ENCODE measurements around the gene OR5AN1.
"Not testable (repeated sequence)": the region's sequence is repeated elsewhere in the genome, so short reads cannot be mapped to it uniquely, and the experiment has no call there.

Gene OR5AN1, protein sequence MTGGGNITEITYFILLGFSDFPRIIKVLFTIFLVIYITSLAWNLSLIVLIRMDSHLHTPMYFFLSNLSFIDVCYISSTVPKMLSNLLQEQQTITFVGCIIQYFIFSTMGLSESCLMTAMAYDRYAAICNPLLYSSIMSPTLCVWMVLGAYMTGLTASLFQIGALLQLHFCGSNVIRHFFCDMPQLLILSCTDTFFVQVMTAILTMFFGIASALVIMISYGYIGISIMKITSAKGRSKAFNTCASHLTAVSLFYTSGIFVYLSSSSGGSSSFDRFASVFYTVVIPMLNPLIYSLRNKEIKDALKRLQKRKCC

DNA sequence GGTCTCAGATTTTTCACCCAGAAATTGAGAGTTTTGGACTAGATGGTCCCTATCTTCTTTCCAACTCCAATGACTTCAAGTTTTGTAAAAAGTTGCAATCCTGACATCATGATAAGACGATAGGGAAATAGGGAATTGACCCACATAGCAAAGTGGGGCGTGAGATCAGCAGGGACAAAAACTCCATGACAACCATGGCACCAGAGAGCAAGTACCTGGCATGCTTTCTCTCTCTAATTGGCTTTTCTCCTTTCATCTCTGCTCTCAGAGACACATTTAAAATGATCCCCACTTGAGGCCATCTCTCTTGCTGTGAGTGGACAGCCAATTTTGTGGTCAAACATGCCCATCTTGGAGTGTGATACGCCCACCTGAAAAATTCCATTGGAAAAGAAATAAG is at the start of gene OR5AN1:
Gene OR5AN1, plus strand, starts transcription at position 301 of the 400 bp plus-strand sequence. CDS start 5,564 bp downstream, outside the sequence.
- DNase-seq (ENCODE audit: low read depth in 2 of 2), result no peak

DNA sequence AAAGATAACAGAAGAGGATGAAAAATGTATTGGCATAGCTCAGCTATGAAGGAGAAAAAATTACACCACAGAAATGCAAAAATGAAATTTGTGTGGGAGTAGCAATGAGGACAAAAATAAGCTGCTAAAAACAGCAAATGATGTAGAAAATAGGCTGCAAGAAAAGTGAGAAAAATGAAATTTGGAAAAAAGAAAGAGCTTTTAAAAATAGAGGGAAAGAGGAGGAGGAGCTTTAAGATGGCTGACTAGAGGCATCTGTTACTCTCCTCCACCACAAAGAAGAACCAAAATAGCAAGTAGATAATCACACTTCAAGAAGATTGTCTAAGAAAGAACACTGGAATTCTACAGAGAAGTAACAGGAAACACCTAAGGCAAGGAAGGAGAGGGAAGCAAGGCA is 23.7 kb upstream of the OR5AN1 start:
- DNase-seq (ENCODE audit: low read depth in 2 of 2), result no peak

DNA sequence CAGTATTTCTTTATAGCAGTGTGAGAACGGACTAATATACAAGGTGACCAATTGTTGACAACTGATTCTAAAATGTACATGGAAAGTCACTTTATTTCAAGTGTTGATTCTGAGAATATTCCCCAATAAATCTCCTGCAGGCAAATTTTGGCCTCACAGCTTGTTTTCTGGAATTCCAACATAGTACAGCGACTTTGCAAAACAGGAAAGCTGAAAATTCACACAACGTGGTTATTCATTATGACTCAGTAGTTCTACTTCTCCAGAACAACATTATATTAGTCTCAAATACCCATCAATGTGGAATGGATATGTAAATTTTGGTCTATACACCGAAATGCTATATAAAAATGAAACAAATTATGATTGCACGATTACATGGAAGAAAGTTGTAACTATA is 22.5 kb upstream of the OR5AN1 start:
- DNase-seq (ENCODE audit: low read depth in 2 of 2), result no peak

DNA sequence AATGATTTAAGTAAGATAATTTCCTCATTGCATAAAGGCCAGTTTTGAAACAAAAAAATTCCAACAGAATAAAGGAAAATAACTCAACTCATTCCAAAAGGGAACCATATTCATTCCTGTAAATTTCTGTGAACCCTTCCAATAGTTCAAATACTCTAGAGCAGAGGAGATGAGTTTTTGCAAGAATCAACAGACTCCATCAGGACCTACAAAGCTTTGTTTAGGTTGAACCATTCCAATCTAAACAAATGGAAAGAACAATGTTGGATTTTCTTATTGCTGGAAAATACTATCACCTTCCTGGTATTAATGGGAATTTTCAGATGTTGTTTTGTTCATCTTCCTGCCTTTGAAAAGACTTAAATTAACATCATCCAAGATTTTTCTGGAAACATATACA is 21.8 kb upstream of the OR5AN1 start:
- no peak for DNase-seq (ENCODE audit: low read depth in 2 of 2)

DNA sequence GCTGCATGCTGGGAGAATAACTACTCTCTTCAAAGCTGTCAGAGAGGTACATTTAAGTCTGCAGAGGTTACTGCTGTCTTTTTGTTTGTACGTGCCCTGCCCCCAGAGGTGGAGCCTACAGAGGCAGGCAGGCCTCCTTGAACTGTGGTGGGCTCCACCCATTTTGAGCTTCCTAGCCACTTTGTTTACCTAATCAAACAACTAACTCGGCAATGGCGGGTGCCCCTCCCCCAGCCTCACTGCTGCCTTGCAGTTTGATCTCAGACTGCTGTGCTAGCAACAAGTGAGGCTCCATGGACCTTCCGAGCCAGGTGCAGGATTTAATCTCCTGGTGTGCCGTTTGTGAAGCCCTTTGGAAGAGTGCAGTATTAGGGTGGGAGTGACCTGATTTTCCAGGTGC is 9.0 kb upstream of the OR5AN1 start:
- DNase-seq (ENCODE audit: low read depth in 2 of 2), result not testable (repeated sequence)

DNA sequence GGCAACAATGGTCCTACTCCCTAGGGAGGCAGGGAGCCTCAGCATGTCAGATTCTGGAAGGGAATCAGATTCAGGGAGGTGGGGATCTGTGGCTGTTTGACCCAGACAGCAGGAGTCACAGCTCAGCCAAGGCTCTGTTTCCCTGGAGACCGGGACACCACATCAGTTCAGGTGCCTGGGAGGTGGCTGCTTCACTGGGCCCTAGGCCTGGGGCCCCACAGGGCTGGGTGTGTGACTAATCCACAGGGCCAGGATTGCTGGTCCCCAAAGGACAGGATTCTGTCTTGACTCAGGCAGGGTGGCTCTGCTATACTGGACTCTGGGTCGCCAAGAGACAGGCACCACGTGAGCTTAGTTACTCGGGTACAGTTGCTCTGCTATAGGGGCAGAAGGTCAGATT is 3.5 kb upstream of the OR5AN1 start:
- no peak for DNase-seq (ENCODE audit: low read depth in 2 of 2)

DNA sequence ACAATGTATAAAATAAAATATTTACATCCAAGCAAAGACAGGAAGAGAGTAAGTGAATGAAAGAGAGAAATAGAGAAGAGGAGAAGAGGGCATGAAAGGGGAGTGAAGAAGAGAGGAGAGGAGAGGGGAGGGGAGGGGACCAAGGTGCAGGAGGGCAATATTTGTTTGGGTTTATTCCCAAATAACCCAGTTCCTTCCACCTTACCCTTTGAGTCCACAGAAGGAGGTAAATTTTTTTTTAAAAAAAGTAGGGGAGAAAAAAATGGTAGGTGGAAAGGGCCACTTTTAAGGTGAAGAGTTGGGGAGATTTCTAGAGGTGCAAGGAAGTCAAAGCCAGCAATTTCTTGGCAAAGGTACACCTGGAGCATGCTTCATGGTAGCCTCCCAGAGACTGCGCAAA is 2.1 kb upstream of the OR5AN1 start:
- no peak for DNase-seq (ENCODE audit: low read depth in 2 of 2)

DNA sequence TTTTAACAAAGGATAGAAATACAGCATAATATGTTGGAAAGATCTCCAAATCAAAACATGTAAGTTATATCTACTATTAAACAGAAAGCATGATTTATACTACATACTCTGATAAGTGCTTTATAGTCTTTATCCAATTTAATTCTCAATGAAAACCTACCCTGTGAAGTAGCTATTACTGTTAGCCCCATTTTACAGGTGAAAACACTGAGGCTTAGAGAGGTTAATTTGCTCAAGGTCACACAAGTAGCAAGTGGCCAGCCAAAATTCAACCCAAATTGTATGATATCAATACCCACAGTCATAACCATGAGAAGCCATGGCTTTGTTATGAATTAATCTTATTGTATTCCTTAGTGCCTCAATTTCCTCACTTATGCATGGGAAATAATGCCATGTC is 675 bp upstream of the OR5AN1 start:
- DNase-seq (ENCODE audit: low read depth in 2 of 2), result no peak

DNA sequence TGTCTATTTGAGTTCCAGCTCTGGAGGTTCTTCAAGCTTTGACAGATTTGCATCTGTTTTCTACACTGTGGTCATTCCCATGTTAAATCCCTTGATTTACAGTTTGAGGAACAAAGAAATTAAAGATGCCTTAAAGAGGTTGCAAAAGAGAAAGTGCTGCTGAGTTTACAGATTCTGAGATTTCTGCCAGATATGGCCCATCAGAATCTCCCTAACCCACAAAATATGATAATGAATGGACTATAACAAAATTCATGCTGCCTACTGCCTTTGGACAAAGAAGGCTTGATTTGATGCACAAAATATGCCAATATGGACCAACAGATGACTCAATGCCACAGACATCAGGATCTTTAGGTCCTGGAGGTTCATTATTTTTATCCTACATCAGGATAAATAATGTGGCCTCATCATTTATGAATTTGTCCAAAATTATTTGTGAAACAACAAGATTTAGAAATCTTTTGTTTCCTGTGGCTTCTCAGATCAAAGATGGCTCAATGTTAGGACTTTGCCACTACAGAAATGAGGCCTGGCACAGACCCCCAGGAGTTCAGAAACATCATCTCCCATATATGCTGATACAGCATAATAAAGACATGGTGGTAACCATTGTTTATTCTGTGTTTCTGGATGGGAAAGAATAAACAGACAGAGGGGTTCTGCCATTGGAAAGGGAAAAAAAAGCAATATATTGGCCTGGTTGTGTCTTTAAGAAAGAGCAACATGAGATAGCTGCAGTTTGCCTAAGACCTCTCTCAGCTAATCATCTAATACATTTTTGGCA is 6.7 kb downstream of the OR5AN1 start:
- DNase-seq (ENCODE audit: low read depth in 2 of 2), result no peak

DNA sequence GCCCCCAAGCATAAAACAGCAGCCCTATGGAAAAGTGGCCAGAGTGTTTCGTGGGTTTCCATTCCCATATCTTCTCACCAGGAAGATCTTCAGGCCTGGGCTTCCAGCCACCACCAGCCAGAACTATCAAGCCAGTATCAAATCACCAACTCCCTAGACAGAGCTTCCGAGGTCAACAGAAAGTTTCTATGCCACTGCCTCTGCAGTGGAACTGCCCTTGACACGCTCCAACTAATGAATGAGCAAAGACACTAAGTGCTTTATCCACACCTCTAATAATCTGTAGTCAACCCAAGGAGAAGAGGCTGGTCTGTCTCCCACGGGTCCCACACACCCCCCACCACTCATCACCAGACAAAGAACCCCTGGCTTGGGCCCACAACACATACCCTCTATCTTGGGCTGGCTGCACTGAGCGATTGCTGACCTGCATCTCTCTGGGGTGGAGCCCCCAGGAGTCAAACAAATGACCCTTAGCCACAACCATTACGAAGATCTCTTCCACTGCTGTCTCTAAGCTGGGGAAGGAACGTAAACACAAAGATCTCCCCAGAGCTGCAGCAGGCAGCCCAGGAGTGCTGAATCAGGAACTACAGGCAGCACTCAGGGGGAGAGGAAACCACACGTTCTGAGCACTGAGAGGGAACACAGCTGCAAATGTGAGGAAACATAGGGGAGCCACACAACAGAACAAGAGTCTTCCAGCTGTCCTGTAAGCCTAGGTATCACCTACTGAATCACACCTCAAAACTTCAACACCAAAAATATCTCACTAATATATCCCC is 9.7 kb downstream of the OR5AN1 start:
- no peak for DNase-seq (ENCODE audit: low read depth in 2 of 2)

DNA sequence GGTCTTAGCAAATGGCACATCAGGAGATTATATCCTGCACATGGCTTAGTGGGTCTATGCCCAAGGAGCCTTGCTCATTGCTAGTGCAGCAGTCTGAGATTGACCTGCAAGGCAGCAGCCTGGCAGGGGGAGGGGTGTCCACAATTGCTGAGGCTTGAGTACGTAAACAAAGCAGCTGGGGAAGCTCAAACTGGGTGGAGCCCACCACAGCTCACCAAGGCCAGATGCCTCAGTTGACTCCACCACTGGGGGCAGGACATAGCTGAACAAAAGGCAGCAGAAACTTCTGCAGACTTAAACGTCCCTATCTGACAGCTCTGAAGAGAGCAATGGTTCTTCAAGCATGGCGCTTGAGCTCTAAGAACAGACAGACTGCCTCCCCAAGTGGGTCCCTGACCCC is 13.6 kb downstream of the OR5AN1 start:
- DNase-seq (ENCODE audit: low read depth in 2 of 2), result not testable (repeated sequence)

DNA sequence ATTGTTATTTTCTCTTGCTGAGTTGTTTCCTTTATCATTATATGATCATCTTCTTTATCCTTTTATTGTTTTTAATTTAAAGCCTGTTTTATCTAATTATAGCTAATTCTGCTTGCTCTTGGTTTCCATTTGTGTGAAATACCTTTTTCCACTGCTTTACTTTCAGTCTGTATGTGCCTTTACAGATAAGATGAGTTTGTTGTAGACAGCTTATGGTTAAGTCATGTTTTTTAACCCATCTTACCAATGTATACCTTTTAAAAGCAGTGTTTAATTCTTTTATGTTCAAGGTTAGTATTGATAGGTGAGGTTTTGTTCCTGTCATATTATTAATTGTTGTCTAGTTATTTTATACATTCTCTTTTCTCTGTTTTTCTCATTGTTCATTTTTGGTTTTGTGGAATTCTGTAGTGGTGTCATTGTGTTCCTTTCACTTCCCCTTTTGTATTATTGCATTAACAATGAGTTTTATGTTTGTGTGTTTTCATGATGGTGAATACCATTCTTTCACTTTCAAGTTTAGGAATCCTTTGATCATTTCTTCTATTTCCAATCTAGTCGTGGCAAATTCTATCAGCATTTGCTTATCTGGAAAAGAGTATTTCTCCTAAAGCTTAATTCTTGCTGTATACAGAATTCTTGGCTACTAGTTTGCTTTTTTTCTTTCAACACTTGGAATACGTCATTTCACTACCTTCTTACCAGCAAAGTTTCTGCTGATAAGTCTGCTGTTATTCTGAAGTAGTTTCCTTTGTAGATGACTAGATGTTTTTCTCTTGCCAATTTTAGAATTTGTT is 21.8 kb downstream of the OR5AN1 start:
- no peak for DNase-seq (ENCODE audit: low read depth in 2 of 2)

DNA sequence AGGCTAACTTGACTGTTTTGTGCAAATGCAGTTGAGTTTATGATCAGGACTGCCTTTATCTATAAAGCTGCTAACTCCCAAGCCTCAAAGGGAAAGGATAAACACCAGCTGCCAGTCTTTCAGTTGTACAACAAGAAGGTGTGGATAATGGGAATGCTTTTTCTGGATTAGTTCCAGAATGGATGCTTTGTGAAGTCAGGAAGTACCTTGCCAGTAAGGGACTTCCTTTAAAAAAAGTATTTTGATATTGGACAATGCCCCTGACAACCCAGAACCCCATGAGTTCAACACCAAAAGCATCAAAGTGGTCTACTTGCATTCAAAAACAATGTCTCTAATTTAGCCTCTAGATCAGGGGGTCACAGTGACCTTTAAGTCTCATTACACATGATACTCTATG is 35.5 kb downstream of the OR5AN1 start:
- DNase-seq (ENCODE audit: low read depth in 2 of 2), result no peak

DNA sequence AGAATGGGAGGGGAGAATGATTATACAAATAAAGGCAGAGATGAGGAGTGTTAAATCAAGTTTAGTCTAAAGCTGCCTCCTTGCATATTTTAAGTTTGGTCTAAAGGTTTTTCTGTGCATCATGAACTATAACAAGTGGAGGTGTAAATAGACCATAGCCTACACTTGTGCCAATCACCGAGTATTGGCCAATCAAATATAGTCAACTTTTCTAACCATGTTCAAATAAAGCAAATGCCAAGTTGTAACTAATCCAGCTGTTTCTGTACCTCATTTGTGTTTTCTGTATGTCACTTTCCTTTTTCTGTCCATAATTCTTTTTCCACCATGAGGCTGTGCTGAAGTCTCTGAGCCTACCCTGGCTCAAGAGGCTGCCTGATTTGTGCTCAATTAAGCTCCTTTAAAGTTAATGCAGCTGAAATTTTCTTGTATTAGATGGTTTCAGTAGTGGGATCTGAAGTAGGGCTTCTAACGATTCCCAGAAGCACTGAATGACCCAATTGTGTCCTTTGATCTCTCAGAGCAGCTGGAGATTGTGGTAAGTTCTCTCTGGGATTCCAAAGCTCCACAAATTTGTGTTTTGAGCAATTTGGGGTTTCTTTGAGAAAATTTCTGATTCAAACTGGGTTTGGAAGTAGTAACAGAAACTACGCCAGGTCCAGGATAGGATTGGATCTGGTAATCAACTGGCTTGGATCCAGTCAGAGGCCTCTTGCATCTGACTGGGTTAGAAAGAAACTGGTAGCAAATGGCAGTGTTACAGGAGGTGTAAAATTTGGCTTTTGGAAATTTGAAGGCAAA is 42.0 kb downstream of the OR5AN1 start:
- DNase-seq (ENCODE audit: low read depth in 2 of 2), result no peak

DNA sequence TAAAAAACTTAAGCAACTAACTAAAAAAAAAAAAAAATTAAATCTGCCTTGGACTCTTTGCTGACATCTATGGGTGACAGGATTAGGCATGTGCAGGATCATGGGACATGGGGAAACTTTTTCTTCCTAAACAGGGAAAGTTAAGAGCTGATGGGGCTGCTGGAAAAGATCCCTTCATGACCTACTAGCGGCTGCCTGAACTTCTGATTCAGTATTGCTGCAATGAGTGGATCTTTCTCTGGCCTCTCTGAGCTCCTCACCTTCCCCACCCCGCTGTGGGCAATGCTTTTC is 42.5 kb downstream of the OR5AN1 start:
- no peak for DNase-seq (ENCODE audit: low read depth in 2 of 2)

DNA sequence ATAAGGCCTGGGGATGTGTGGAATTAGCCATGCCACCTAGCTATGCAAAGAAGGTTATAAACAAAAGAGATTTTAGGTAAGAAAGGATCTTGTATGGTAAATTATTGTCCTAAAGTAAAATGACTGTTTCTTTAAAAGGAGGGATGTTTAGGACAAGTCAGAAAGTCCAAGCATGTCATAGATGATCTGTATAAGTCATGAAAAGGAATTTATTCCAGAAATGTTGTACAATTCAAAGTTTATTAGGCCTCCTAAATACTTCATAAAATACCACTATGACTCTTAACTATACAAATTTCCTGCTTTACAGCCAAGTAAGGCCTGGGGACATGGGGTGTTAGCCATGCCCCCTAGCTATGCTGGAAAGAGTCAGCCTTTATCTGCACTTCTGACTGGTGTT is 44.9 kb downstream of the OR5AN1 start:
- no peak for DNase-seq (ENCODE audit: low read depth in 2 of 2)

DNA sequence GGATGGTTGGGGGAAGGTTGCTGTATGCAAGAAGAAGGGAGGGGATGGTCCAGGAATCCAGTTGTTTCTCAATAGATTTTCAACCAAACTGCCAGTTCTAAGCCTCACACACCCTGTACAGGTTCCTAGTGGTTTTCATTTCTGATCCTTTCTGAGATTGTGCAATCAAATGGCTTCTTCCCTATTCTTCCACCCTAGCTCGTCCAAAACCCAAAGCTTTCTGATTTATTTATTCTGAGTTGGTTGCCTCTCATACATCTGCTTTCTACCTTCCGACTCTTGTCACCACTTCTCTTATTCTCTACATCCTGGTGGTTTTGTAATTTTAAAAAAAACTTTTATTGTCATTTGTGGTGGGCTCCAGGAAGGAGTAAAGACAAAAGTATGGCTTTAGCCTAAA is 55.0 kb downstream of the OR5AN1 start:
- no peak for DNase-seq (ENCODE audit: low read depth in 2 of 2)

DNA sequence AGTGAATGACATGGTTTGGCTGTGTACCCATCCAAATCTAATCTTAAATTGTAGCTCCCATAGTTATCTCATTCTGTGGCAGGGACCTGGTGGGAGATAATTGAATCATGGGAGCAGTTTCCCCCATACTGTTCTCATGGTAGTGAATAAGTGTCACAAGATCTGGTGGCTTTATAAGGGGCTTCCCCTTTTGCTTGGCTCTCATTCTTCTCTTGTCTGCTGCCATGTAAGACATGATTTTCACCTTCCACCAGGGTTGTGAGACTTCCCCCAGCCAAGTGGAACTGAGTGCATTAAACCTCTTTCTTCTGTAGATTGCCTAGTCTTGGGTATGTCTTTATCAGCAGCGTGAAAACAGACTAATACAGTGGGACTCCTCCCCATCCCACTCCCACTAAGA is 56.4 kb downstream of the OR5AN1 start:
- DNase-seq (ENCODE audit: low read depth in 2 of 2), result no peak

DNA sequence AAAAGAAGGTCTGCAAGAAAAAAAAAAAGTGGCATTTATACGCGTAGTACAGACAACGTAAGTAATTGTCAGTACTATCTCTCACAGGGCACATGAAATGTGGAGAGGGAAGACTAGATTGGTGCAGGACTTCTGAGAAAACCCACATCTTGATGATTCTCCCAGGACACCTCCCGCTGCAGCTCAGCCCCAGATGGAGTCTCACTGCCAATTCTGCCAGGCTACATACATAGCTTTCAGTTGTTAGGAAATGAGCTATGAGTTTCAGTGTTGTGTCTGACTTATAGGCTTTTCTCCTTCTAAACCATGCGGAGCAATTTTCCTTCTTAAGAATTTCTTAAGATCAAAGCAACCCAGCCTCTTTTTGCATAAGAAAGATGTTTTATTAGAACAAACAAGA is 57.9 kb downstream of the OR5AN1 start:
- DNase-seq (ENCODE audit: low read depth in 2 of 2), result no peak

DNA sequence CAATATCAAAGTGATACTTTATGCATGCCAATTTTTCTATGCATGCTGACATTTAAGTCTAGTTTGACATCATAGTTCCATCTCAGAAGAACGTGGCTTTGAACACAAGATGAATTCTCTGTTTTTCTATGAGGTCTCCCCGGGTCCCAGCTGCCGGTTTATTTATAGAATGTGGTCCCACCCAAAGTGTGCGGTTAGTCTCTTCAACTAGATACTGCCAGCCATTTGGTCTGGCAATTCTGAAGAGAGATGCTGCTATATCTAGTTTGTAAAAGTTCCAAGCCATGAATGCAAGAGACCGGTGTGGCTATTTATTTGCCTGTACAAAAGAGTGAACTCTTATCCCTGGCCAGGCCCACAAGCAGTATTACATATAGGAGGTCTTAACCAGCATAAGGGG is 58.3 kb downstream of the OR5AN1 start:
- no peak for DNase-seq (ENCODE audit: low read depth in 2 of 2)

DNA sequence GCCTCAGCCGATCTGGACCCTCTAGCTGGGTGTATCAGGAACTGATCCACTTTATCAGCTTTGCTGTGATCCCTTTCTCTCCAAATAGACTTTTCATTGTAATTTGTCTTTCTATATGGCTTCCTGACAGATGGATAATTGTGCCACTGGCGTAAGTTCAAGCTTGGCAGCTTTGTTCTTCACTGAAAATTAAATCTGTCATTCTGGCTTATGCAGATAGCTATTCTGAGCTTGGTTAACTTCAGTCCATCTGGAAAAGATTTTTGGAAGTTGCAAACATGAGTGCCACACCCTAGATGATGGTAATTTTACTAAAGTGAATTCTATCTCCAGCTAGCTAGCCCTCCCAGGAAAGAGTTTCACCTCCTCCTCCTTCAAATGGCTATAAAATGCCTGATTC is 59.5 kb downstream of the OR5AN1 start:
- DNase-seq (ENCODE audit: low read depth in 2 of 2), result no peak

Data from stimulated activated CD8-positive, alpha-beta memory T cell treated with anti-CD3 and anti-CD28 coated beads, Interleukin-7, amount 100 ng/mL, for 4 hours (primary cell).